ENCODE data around the gene SMARCA2.

Gene SMARCA2

GRCh38 chr9:2195211-2195610 is 180.1 kb downstream of the SMARCA2 start:
- H3K4me3 ChIP-seq (ENCODE audit: low read depth, low read length), result no peak overlapping the region
- TF ChIP-seq CTCF (IDR thresholded peaks at IDR 0.05; ENCODE audit: low read depth, low read length), result no peak

DNA sequence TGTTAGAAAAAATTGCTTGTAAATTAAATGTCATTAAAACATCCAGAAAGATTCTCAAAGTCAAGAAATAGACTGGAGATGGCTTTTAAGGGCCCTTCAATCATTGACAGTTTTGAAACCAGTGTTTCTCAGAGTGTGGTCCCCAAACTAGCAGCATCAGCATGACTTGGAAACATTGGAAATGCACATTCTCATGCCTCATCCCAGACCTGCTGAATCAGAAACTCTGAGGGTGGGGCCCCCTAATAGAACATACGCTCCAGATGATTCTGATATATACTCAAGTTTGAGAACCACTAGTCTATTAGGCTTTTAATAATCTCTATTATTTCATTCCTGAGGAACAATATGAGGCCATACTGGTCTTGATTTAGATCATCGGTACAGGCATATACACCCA is 181.6 kb downstream of the SMARCA2 start:
- no peak overlapping the region for H3K4me3 ChIP-seq (ENCODE audit: low read depth, low read length)
- no peak for TF ChIP-seq CTCF (IDR thresholded peaks at IDR 0.05; ENCODE audit: low read depth, low read length)

DNA sequence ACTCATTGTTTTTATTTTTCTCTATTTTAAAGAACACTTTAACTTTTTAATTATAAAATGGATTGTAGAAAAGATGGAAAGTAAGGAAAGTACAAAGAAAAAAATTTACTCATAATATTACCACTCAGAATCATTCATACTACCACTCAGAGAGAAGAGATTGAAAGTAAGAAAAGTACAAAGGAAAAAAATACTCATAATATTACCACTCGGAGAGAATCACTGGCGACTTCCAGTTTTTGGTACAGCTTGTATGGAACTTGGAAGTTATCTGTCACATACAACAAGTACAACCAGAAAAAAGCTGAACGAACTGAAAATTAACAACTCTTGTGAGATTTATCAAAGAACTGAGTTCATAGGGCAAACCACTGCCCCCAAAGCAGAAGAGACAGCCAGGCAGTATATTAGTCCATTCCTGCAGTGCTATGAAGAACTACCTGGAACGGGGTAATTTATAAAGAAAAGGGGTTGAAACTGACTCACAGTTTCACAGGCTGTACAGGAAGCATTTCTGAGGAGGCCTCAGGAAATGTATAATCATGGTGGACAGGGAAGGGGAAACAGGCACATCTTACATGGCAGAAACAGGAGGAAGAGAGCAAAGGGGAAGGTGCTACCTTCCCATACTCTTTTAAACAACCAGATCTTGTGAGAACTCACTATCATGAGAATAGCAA is 183.9 kb downstream of the SMARCA2 start:
- no peak for TF ChIP-seq CTCF (IDR thresholded peaks at IDR 0.05; ENCODE audit: low read depth, low read length)
- no peak overlapping the region for H3K4me3 ChIP-seq (ENCODE audit: low read depth, low read length)

GRCh38 chr9:2199999-2200796 is 185.1 kb downstream of the SMARCA2 start:
- H3K4me3 ChIP-seq (ENCODE audit: low read depth, low read length), result no peak overlapping the region
- no peak for TF ChIP-seq CTCF (IDR thresholded peaks at IDR 0.05; ENCODE audit: low read depth, low read length)

DNA sequence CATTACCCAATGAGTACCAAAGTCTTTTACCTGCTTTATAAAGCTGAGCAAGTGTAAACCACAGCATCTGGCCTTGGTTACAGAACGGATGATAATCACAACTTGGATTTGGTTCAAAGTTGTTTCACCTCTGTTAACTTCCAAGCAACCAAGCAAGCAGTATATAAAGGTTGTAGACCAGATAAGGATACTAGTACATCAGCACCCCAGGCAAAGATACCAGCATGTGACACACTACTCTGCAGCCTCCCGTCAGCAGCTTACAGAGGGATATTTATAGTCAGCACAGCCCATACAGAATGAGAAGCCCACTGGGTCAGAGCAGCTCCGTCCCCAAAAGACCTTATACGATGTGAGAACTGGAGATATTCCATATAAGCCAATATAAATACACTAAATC is 193.3 kb downstream of the SMARCA2 start:
- H3K4me3 ChIP-seq (ENCODE audit: low read depth, low read length), result no peak overlapping the region

GRCh38 chr9:2208991-2209390 is 193.8 kb downstream of the SMARCA2 start:
- TF ChIP-seq CTCF (IDR thresholded peaks at IDR 0.05; ENCODE audit: low read depth, low read length), result no peak
- no peak overlapping the region for H3K4me3 ChIP-seq (ENCODE audit: low read depth, low read length)

More for the DNA sequence above, 193.3 kb downstream of the SMARCA2 start:
- no peak for TF ChIP-seq CTCF (IDR thresholded peaks at IDR 0.05; ENCODE audit: low read depth, low read length)

GRCh38 chr9:2209400-2209799 is 194.3 kb downstream of the SMARCA2 start:
- TF ChIP-seq CTCF (IDR thresholded peaks at IDR 0.05; ENCODE audit: low read depth, low read length), result no peak
- no peak overlapping the region for H3K4me3 ChIP-seq (ENCODE audit: low read depth, low read length)

All from WI38 (cell line).